Stimulated activated CD8-positive, alpha-beta memory T cell treated with anti-CD3 and anti-CD28 coated beads, Interleukin-2, amount 100 ng/mL, for 48 hours (primary cell): ENCODE measurements around the gene UBR3.

Source experiments
- DNase-seq, 2 donors: peaks; one replicate each; pipeline ENCODE4 v3.0.0-alpha.2; 2020; ENCODE audit warnings: low read depth in 2 of 2

The UBR3 gene

GRCh38 chr2:170002096-170002495, 174.8 kb downstream of the UBR3 start:
- DNase-seq, result no peak

GRCh38 chr2:170005702-170006101, 178.4 kb downstream of the UBR3 start:
- DNase-seq, result no peak

GRCh38 chr2:170006587-170007325, 179.5 kb downstream of the UBR3 start:
- no peak for DNase-seq

GRCh38 chr2:170009209-170009608, 182.0 kb downstream of the UBR3 start:
- DNase-seq, result no peak

- DNase-seq, result no peak
Measured at GRCh38 chr2:170012773-170013172, 185.5 kb downstream of the UBR3 start.

- DNase-seq, result no peak
Measured at GRCh38 chr2:170013802-170014551, 186.7 kb downstream of the UBR3 start.

GRCh38 chr2:170014769-170015168, 187.5 kb downstream of the UBR3 start:
- DNase-seq, result no peak

GRCh38 chr2:170017860-170018532, 190.7 kb downstream of the UBR3 start:
- DNase-seq, result no peak

GRCh38 chr2:170019060-170019805, 192.0 kb downstream of the UBR3 start:
- no peak for DNase-seq

GRCh38 chr2:170020777-170021176, 193.5 kb downstream of the UBR3 start:
- no peak for DNase-seq

- DNase-seq, result no peak
Measured at GRCh38 chr2:170022692-170023091, 195.4 kb downstream of the UBR3 start.

- no peak for DNase-seq
Measured at GRCh38 chr2:170024721-170025120, 197.5 kb downstream of the UBR3 start.

GRCh38 chr2:170025223-170025622, 198.0 kb downstream of the UBR3 start:
- DNase-seq, result no peak

GRCh38 chr2:170026361-170026760, 199.1 kb downstream of the UBR3 start:
- no peak for DNase-seq

- no peak for DNase-seq
Measured at GRCh38 chr2:170029551-170029950, 202.3 kb downstream of the UBR3 start.

- DNase-seq, result no peak
Measured at GRCh38 chr2:170030040-170030439, 202.8 kb downstream of the UBR3 start.

GRCh38 chr2:170031288-170031687, 204.0 kb downstream of the UBR3 start:
- no peak for DNase-seq

- no peak for DNase-seq
Measured at GRCh38 chr2:170034596-170034995, 207.3 kb downstream of the UBR3 start.

GRCh38 chr2:170038734-170039133, 211.5 kb downstream of the UBR3 start:
- no peak for DNase-seq

- no peak for DNase-seq
Measured at GRCh38 chr2:170039401-170040172, 212.3 kb downstream of the UBR3 start.
